NT2/D1 (cell line): ENCODE data around the gene CELF5.
A peak's percentile ranks its signal among the peaks of the same experiment; 100 is the strongest.
"Not testable (repeated sequence)": the region's sequence is repeated elsewhere in the genome, so short reads cannot be mapped to it uniquely, and the experiment has no call there.

ENCODE experiments used
- DNase-seq: peaks from one replicate; pipeline ENCODE4 v3.0.0-alpha.2; 2011; ENCODE audit warnings: low read depth, low spot score
- H3K27me3 ChIP-seq: 2 replicates; pipeline ENCODE4 v1.6.0; 2011; ENCODE audit warnings: mild to moderate bottlenecking; ENCODE audit not compliant: insufficient read length, insufficient read depth
- H3K36me3 ChIP-seq: 2 replicates; pipeline ENCODE4 v1.6.1; 2011; ENCODE audit warnings: mild to moderate bottlenecking, low read length, mixed read lengths; ENCODE audit not compliant: insufficient read depth, insufficient read length
- H3K4me1 ChIP-seq: 2 replicates; pipeline ENCODE4 v1.5.1; 2011; ENCODE audit not compliant: insufficient read depth, insufficient read length
- H3K4me3 ChIP-seq: 2 replicates; pipeline ENCODE4 v1.5.1; 2011; ENCODE audit warnings: low read depth; ENCODE audit not compliant: insufficient read length
- H3K9ac ChIP-seq: 2 replicates; pipeline ENCODE4 v1.6.0; 2011; ENCODE audit warnings: low read depth; ENCODE audit not compliant: insufficient read length
- H3K9me3 ChIP-seq: 2 replicates; pipeline ENCODE4 v1.5.1; 2011; ENCODE audit warnings: mild to moderate bottlenecking, low read length; ENCODE audit not compliant: insufficient read depth
- SUZ12 ChIP-seq: IDR thresholded peaks from 2 replicates; pipeline ENCODE4 v1.6.1; 2011; ENCODE audit not compliant: insufficient read length, insufficient read depth; ENCODE audit errors: extremely low read depth
- YY1 ChIP-seq: IDR thresholded peaks from 2 replicates; pipeline ENCODE4 v1.6.1; 2011; ENCODE audit not compliant: insufficient read length, insufficient read depth
- ZNF274 ChIP-seq: IDR thresholded peaks from 2 replicates; pipeline ENCODE4 v1.6.1; 2011; ENCODE audit warnings: mild to moderate bottlenecking, low read depth, low read length

The CELF5 gene

DNA sequence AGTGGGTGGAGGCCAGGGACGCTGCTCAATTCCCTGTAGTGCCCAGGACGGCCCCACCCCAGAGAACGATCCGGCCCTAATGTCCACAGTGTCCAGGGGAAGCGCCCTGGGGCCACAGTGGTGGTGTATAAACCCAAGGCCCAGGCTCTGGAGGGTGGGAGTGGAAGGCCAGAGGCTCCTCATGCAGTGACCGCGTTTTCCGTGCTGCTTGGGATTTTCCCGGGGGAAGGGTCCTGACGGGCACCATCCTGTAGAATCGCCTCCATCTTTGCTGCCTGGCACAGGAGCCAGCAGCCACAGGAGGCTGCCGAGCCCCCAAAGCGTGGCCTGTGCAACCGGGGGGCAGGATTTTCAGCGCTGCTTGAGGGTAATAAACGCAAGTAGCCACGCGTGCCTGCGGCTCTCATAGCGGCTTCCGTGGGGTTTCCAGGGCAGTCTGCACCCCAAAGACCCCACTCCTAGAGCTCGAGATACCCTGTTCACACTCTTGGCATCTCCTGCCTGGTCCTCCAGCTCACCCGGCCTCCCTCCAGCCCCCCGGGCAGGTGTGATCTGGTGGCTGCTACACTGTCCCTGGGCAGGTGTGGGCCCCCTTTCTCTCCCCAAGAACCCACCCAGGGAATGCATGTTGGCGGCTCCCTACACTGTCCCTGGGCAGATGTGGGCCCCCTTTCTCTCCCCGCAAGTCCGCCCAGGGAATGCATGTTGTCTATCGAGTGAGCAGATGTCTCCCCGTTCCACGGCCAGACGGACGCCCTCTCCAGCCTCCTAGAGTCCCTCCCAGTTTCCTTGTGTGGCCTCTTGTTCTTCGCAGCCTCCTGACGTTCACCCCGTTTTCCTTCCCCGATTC is 36.6 kb upstream of the CELF5 start:
- H3K36me3 ChIP-seq, result peaks cover 61% of the 10 kb centered on the region
- H3K9me3 ChIP-seq, result no peaks in the 10 kb centered on the region
- no peak for TF ChIP-seq SUZ12
- TF ChIP-seq ZNF274, result no peak
- H3K4me3 ChIP-seq, result peak overlapping the region; percentile 97
- H3K27me3 ChIP-seq, result no peaks in the 10 kb centered on the region
- H3K4me1 ChIP-seq, result peaks cover 29% of the 10 kb centered on the region
- peak overlapping the region; percentile 62 for H3K9ac ChIP-seq
- no peak for DNase-seq

DNA sequence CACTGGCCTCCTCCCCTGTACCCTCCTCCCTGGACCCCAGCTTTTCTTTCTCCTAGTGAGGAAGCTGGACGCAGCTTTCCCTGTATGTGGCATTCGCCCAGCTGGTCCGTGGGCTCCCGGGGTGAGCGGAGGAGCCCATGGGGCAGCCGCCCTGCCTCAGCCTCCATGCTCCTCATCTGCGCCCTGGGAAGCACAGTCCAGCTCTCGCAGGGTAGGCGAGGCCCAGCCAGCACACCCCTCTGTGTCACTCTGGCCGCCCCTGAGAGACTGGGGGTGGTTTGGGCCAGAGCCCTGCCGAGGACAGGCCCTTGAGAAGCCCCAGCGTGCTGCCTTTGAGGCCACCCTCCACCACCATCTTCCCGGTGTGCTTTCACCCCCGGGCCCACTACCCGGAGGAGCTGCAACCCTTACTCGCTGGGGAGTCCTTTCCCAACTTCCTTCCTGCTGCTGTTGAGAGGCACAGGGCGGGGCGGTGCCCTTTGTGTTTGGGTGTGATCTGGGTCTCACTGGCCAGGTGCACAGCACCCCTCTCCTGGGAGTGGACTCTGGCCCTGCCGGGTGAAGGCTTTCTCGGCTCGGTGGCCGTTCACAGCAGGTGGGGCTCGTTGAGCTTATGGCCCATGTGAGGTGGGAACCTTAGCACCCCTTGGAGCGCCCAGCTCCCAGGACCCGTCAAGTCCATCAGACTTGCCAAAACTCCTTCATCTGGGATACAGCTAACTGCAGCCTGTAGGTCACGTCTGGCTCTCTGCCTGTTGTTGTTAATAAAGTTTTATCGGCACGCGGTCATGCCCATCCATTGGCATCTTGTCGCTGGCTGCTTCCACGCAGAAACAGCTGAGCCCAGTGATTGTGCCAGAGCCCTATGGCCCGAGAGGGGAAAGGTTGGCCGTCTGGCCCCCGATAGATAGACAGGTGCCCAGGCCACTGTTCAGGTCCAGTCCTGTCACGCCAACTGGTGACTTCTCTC is 35.5 kb upstream of the CELF5 start:
- peak overlapping the region; percentile 24 for H3K9ac ChIP-seq
- no peaks in the 10 kb centered on the region for H3K9me3 ChIP-seq
- TF ChIP-seq ZNF274 (no peak), YY1 (no peak), SUZ12 (no peak)
- peaks cover 29% of the 10 kb centered on the region for H3K4me1 ChIP-seq
- H3K4me3 ChIP-seq, result no peak overlapping the region
- H3K27me3 ChIP-seq, result no peaks in the 10 kb centered on the region
- peaks cover 71% of the 10 kb centered on the region for H3K36me3 ChIP-seq
- no peak for DNase-seq

DNA sequence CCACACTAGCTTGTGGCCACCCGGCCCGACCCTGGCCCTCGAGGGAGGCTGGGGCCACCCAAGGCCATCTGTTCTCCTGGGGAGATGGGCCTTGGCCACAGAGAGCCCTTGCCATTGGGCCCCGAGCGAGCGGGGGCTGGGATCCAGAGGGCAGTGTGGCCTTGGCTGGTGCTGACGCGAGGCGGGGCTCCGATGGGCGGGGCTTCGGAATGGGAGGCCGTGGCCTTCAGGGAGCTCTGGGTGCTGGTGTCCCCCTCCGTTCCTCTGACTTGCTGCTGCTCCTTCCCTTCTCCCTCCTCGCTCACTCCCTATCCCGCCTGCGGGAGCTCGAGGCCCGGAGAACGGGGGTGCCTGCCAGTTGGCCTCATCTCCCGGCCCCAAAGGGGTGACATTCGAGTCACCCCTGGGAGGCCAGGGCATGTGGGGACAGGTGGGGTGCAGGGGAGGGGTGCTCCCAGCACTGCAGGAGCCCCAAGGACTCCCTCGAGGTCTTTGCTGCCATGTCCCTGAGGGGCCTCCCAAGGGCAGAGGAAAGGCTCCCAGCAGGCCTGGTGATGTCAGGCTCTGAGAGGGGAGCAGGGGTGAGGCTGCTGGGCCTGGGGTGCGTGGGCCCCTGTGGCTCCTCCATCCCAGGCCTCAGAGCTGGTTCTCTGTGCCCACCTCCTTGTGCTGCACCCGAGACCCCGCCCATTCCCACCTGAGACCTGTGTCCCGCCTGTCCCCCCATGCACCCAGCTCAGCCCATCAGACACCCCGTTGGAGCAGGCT is 34.6 kb upstream of the CELF5 start:
- TF ChIP-seq ZNF274, result no peak
- TF ChIP-seq YY1, result no peak
- no peak for TF ChIP-seq SUZ12
- no peak overlapping the region for H3K9ac ChIP-seq
- H3K4me1 ChIP-seq, result peaks cover 27% of the 10 kb centered on the region
- no peak overlapping the region for H3K4me3 ChIP-seq
- peaks cover 78% of the 10 kb centered on the region for H3K36me3 ChIP-seq
- DNase-seq, result no peak
- no peaks in the 10 kb centered on the region for H3K9me3 ChIP-seq
- H3K27me3 ChIP-seq, result no peaks in the 10 kb centered on the region

DNA sequence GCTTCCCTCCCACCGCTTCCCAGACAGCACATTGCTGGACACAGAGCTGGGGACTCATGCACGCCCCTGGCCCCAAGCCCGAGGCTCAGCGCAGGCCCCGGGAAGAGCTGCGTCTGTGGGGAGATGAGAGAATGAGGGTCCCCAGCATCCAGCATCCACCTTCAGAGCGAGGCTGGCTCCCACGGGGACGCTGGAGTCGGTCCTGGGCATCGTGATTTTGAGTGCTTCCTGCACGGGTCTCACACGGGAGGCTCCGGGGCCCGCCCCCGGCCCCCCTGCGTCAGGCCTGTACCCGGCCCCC is 34.0 kb upstream of the CELF5 start:
- peaks cover 80% of the 10 kb centered on the region for H3K36me3 ChIP-seq
- DNase-seq, result no peak
- no peaks in the 10 kb centered on the region for H3K9me3 ChIP-seq
- H3K4me3 ChIP-seq, result no peak overlapping the region
- no peaks in the 10 kb centered on the region for H3K27me3 ChIP-seq
- TF ChIP-seq SUZ12, result no peak
- TF ChIP-seq ZNF274, result no peak
- no peak for TF ChIP-seq YY1
- peaks cover 26% of the 10 kb centered on the region for H3K4me1 ChIP-seq
- no peak overlapping the region for H3K9ac ChIP-seq

DNA sequence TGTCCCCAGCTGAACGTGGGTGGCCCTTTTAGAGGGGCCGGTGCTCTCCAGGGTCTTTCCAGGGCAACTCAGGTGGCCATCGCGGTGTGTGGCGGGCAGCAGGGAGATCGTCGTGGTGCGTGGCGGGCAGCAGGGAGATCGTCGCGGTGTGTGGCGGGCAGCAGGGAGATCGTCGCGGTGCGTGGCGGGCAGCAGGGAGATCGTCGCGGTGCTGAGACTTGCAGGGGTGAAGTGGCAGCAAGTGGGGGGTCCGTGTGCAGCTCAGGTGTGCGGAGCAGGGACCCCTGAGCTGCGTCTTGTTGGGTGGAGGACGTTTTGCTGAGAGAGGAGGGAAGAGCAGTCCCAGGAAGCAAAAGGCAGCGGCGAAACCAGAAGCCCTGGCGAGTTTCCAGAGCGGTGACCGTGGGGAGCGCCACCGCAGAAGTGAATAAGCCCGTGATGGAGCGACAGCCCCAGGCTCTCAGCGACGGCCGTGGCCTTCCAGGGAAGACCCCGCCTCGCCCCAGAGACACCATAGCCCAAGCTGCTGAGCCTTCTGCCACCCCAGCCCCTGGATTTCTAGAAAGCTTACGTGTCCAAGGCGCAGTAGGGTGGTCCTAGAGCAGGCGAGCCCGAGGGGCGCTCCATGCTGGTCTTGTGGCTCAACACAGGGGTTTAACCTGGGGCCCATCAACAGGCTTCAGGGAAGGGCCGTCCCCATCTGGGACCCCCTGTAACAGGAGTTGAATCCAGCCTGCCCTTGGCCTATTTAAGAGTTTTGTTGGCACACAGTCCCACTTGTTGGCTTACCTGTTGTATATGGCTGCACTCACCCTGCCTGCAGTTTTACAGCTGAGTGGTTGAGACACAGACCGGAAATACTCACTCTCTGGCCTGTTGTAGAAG is 33.3 kb upstream of the CELF5 start:
- Histone ChIP-seq H3K36me3 (peaks cover 88% of the 10 kb centered on the region), H3K9ac (no peak overlapping the region), H3K27me3 (no peaks in the 10 kb centered on the region), H3K4me3 (no peak overlapping the region), H3K4me1 (peaks cover 29% of the 10 kb centered on the region), H3K9me3 (no peaks in the 10 kb centered on the region)
- TF ChIP-seq SUZ12 (no peak), YY1 (no peak), ZNF274 (no peak)
- DNase-seq, result no peak

DNA sequence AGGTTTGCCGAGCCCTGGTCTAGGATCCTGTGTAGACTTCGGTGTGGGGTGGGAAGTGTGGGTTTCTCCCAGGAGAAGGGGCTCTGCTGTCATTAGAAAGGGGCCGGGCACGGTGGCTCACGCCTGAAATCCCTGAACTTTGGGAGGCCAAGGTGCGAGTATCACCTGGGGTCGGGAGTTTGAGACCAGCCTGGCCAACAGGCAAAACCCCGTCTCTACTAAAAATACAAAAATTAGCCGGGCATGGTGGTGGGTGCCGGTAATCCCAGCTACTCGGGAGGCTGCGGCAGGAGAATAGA is 32.7 kb upstream of the CELF5 start:
- DNase-seq, H3K9me3 ChIP-seq, H3K4me3 ChIP-seq, H3K27me3 ChIP-seq, H3K9ac ChIP-seq: not testable (repeated sequence)
- peaks cover 93% of the 10 kb centered on the region for H3K36me3 ChIP-seq
- peaks cover 33% of the 10 kb centered on the region for H3K4me1 ChIP-seq
